ENCODE data around the gene EFL1. TPM values are rescaled to one million over a fixed set of nuclear protein-coding genes. Genes with fewer than 3 reads are reported as not detected.
"Not testable (repeated sequence)": the region's sequence is repeated elsewhere in the genome, so short reads cannot be mapped to it uniquely, and the experiment has no call there.

Gene EFL1
- total RNA-seq, 1 donor from 2014 or later: 30.1 TPM

DNA sequence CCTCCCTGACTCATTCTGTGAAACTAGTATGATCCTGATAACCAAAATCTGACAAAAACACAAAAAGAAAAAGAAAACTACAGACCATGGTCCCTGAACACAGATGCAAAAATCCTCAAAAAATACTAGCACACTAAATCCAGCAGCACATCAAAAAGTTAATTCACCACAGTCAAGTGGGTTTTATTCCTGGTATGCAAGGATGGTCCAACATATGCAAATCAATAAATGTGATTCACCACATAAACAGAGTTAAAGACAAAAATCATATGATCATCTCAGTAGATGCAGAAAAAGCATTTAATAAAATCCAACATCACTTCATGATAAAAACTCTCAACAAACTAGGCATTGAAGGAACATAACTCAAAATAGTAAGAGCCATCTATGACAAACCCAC, 12.9 kb upstream of the EFL1 start:
- no peak for DNase-seq

GRCh38 chr15:82272154-82272553, 9.6 kb upstream of the EFL1 start:
- no peak for DNase-seq

GRCh38 chr15:82268454-82268853, 5.9 kb upstream of the EFL1 start:
- DNase-seq: peak; percentile 24

DNA sequence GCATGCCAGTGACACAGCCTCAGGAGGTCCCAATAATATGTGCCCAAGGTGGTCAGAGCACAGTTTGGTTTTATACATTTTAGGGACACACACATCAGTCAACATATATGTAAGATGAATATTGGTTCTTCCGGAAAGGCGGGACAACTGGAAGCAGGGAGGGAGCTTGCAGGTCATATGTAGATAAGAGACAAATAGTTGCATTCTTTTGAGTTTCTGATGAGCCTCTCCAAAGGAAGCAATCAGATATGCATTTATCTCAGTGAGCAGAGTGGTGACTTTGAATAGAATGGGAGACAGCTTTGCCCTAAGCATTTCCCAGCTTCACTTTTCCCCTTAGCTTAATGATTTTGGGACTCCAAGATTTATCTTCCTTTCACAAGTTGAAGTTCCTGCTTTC, 4.6 kb upstream of the EFL1 start:
- DNase-seq: not testable (repeated sequence)

DNA sequence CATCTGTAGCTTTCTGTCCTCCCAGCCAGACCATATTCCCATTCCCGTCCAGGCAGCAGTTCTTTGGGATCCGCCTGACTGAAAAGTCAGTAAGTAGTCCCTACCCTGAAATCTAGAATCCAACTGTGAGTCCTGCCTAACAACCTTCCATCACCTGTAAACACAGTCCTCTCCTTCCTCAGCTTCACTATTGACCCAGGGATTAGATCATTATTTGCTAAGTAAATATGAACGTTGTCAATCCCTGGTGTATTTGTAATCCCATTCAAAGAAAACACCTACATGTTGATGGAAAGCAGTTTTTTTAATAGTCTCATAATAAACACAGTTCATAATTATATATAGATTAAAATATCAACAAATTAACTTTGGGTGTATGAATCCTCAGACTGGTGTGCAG, 816 bp upstream of the EFL1 start:
- peak; percentile 30 for DNase-seq

GRCh38 chr15:82261566-82262421, 740 bp downstream of the EFL1 start:
- DNase-seq: peak; percentile 6

- not testable (repeated sequence) for DNase-seq
These were observed 14.3 kb downstream of the EFL1 start for GRCh38 chr15:82248261-82248660.

DNA sequence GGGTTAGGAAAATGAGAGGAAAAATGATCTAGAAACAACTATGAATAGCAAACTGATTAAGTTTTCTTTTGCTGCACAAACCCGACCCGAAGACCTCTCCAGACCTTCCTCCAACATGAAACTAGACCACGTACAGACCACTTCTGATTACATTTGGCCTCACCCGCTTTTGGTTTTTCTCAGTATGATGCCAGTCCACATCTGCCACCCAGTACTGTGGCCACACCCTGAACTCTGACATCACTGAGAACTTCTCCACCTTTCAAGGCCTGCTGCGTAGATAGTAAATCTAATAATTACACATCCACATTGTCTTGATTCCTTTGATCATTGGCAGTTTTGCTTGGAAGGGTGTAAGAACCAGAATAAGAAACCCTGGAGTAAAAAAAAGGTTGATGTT, 16.6 kb downstream of the EFL1 start:
- not testable (repeated sequence) for DNase-seq

DNA sequence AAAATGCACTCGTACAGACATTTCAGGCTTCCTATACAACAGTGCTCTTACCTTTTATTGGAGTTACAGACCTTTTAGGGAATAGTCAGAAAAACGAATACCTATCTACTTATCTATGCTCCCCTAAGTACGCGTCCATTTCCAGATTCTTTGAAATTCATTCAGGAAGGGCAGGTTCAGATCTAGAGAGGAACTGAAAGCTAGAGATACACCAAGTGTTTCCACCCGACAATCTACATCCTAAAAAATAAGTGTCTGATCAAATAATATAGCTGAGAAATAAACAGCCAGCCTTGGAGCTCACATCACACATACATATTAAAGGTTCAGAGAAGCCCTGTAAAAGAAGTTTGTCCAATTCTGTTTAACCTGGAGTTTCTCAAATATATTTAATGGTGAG, 18.9 kb downstream of the EFL1 start:
- not testable (repeated sequence) for DNase-seq

- DNase-seq: not testable (repeated sequence)
These were observed 20.6 kb downstream of the EFL1 start for GRCh38 chr15:82241836-82242499.

GRCh38 chr15:82239685-82240391, 22.7 kb downstream of the EFL1 start:
- DNase-seq: no peak

- not testable (repeated sequence) for DNase-seq
These were observed 24.5 kb downstream of the EFL1 start for GRCh38 chr15:82237944-82238534.

DNA sequence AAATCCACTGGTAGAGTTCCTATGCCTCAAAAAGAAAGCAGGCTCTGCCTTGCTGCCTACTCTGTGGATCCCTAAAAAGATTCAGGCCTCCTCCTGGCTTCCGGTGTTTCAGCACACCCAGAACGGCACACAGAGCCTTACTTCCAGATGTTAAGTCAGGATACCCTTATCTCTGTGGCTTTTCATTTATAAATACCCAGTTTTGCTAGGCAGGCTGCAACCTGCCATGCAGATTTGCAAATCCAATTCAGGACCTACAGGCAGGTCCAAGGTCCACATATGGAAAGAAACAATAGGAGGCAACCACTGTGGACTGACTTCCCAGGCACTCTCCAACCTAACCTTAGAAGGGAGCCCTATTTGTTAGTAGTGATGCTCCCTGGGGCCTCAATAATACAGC, 30.7 kb downstream of the EFL1 start:
- no peak for DNase-seq

DNA sequence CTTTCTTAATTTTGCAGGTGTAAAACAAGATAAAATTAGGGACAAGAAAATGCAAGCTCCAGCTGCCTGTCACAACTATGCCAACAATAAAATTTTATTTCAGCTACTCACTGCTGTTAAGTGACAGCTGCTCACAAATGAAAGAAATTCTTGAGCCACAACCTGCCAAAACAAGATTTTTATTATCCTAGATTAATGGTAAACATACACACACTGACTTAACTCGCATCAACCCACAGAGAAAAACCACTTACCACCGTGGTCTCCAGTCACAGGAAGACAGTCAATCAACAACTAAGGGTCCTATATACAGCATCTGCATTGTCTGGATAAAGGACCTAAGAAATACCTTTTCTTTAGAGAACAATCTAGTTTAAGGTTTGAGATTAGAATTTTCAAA, 31.3 kb downstream of the EFL1 start:
- no peak for DNase-seq

- no peak for DNase-seq
These were observed 33.8 kb downstream of the EFL1 start for GRCh38 chr15:82228750-82229149.

- peak; percentile 40 for DNase-seq
These were observed 41.0 kb downstream of the EFL1 start for GRCh38 chr15:82221535-82221934.

DNA sequence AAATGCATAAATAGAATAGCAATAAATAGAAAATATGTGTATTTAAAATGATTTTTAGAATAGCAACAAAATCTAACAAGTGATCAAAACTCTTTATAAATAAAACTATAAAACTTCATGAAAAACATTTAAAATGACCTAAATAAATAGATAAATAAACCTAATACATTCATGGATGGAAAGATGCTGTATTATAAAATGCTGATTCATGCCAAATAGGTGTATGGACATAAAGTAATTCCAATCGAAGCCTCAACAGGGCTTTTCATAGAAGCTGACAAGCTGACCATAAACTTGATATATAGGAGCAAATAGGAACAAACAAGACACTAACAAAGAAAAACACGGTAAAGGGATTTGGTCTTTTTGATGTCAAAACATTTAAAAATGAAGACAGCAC, 46.4 kb downstream of the EFL1 start:
- DNase-seq: not testable (repeated sequence)

- DNase-seq: not testable (repeated sequence)
These were observed 50.3 kb downstream of the EFL1 start for GRCh38 chr15:82212201-82212600.

GRCh38 chr15:82210066-82210597, 52.4 kb downstream of the EFL1 start:
- DNase-seq: not testable (repeated sequence)

- not testable (repeated sequence) for DNase-seq
These were observed 58.0 kb downstream of the EFL1 start for GRCh38 chr15:82204575-82204974.

DNA sequence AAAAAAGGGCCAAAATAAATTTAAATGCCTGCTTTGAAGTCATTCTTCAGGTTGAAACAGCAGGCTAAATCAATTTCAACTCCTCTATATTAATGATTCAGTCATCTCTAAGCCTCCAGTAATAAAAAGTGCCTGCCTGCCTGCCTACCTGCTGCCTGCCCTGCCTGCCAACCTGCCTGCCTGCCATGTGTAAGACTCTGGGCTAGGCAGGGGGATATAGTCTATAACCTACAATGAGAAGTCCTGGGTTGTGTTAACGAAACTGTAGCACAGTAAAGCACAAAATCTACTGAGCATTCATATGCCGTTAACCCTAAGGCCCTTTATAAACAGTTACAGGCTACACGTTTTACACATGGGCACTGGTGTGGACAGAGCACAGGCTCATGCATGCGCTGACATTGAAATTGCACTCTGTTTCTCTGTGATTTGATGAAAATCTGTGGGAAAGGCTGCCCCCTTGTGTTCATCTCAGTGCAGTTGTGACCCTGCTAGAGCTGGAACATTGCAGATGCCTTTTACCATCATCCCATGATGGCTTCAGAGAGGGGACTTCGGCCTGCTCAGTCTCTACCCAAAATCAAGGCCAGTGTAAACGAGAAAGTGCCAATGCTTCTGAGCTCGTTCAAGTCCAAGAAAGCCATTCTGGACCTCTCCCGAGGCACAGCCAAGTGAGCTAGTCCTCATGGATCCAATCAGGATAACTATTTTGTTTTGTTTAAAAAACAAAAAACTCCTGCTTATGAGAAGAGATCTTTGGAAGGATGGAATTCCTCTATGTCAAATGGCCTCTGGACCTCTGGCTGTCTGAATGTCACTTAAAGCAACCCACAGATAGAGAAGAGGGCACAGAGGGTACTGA, 64.6 kb downstream of the EFL1 start:
- peak; percentile 92 for DNase-seq

Data from tongue (tissue), 2 donors.